Neural cell (in vitro differentiated cells): ENCODE results near the gene JMJD4.

Experiments
- CTCF ChIP-seq: fragments of 450-650 bp; IDR thresholded peaks from 2 replicates; pipeline ENCODE4 v1.5.1; 2014; ENCODE audit warnings: antibody characterized with exemption, mild to moderate bottlenecking, moderate library complexity; ENCODE audit not compliant: poor library complexity, severe bottlenecking
- EP300 ChIP-seq: fragments of 450-650 bp; conservative IDR thresholded peaks from 2 replicates; pipeline ENCODE4 v1.6.1; 2014; ENCODE audit warnings: antibody characterized with exemption, mild to moderate bottlenecking, moderate library complexity; ENCODE audit not compliant: poor library complexity, severe bottlenecking
- EZH2 ChIP-seq: fragments of 200-600, 300-800 bp; shearing (Covaris generic), sonication (generic); IDR thresholded peaks from 2 replicates; pipeline ENCODE4 v1.6.1; 2014; ENCODE audit warnings: antibody characterized with exemption, low read length, borderline replicate concordance, mild to moderate bottlenecking; ENCODE audit not compliant: insufficient read depth, poor library complexity, severe bottlenecking
- MXI1 ChIP-seq: fragments of 450-650 bp; conservative IDR thresholded peaks from 2 replicates; pipeline ENCODE4 v1.6.1; 2014; ENCODE audit warnings: antibody characterized with exemption, mild to moderate bottlenecking; ENCODE audit not compliant: poor library complexity, severe bottlenecking
- POLR2AphosphoS5 ChIP-seq: IDR thresholded peaks from 2 replicates; pipeline ENCODE4 v1.6.1; 2012
- RAD21 ChIP-seq: fragments of 450-650 bp; conservative IDR thresholded peaks from 2 replicates; pipeline ENCODE4 v1.6.1; 2014; ENCODE audit warnings: antibody characterized with exemption, mild to moderate bottlenecking, moderate library complexity
- SMC3 ChIP-seq: fragments of 450-650 bp; conservative IDR thresholded peaks from 2 replicates; pipeline ENCODE4 v1.6.1; 2014; ENCODE audit warnings: antibody characterized with exemption, mild to moderate bottlenecking, moderate library complexity; ENCODE audit not compliant: poor library complexity
- TAF1 ChIP-seq: IDR thresholded peaks from 2 replicates; pipeline ENCODE4 v1.6.1; 2012; ENCODE audit warnings: low read depth
- TF ChIP-seq, protein P1 (sequence below): IDR thresholded peaks from 2 replicates; pipeline ENCODE4 v1.6.1; 2012; ENCODE audit warnings: borderline replicate concordance

GRCh38 chr1:227760377-227760776 is 25.3 kb upstream of the JMJD4 start:
- TF ChIP-seq RAD21 (no peak), POLR2AphosphoS5 (no peak), CTCF (no peak), TAF1 (no peak), MXI1 (no peak), EP300 (no peak), SMC3 (no peak), EZH2 (no peak)
- TF ChIP-seq, protein P1, sequence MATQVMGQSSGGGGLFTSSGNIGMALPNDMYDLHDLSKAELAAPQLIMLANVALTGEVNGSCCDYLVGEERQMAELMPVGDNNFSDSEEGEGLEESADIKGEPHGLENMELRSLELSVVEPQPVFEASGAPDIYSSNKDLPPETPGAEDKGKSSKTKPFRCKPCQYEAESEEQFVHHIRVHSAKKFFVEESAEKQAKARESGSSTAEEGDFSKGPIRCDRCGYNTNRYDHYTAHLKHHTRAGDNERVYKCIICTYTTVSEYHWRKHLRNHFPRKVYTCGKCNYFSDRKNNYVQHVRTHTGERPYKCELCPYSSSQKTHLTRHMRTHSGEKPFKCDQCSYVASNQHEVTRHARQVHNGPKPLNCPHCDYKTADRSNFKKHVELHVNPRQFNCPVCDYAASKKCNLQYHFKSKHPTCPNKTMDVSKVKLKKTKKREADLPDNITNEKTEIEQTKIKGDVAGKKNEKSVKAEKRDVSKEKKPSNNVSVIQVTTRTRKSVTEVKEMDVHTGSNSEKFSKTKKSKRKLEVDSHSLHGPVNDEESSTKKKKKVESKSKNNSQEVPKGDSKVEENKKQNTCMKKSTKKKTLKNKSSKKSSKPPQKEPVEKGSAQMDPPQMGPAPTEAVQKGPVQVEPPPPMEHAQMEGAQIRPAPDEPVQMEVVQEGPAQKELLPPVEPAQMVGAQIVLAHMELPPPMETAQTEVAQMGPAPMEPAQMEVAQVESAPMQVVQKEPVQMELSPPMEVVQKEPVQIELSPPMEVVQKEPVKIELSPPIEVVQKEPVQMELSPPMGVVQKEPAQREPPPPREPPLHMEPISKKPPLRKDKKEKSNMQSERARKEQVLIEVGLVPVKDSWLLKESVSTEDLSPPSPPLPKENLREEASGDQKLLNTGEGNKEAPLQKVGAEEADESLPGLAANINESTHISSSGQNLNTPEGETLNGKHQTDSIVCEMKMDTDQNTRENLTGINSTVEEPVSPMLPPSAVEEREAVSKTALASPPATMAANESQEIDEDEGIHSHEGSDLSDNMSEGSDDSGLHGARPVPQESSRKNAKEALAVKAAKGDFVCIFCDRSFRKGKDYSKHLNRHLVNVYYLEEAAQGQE: no peak
